Kidney epithelial cell (primary cell): Measurements from ENCODE around the gene FGF21. TPM values are rescaled to one million over a fixed set of nuclear protein-coding genes. Genes with fewer than 3 reads are reported as not detected.

ENCODE experiments used
- DNase-seq: peaks from one replicate; pipeline ENCODE4 v3.0.0-alpha.2; 2010; ENCODE audit warnings: low read depth
- H3K27me3 ChIP-seq: 2 replicates; pipeline ENCODE4 v1.6.0; 2011; ENCODE audit warnings: low read length; ENCODE audit not compliant: control insufficient read depth, insufficient read depth
- H3K36me3 ChIP-seq: 2 replicates; pipeline ENCODE4 v1.5.1; 2011; ENCODE audit warnings: low read length; ENCODE audit not compliant: control insufficient read depth, insufficient read depth
- H3K4me3 ChIP-seq: 2 replicates; pipeline ENCODE4 v1.5.1; 2011; ENCODE audit warnings: low read depth, mild to moderate bottlenecking, control low read depth, low read length
- CTCF ChIP-seq: IDR thresholded peaks from 2 replicates; pipeline ENCODE4 v1.5.1; 2011; ENCODE audit warnings: mild to moderate bottlenecking, moderate library complexity, low read length, control low read depth, inconsistent platforms; ENCODE audit not compliant: insufficient read depth, poor library complexity, severe bottlenecking
- total RNA-seq: library from RNA; depleted of rRNA; stranded (reverse); fragments of >200 nt; gene quantifications from 2 replicates; pipeline ENCODE4 v1.2.3, GENCODE V29; 2015

FGF21 gene
- total RNA-seq, 1 donor from 2014 or later: 0.13 TPM

- Histone ChIP-seq H3K36me3 (no peaks in the 10 kb centered on the region), H3K27me3 (no peaks in the 10 kb centered on the region), H3K4me3 (no peak overlapping the region)
- TF ChIP-seq CTCF: no peak
- DNase-seq: no peak
These were observed 28.8 kb upstream of the FGF21 start for GRCh38 chr19:48726556-48726955.

- no peaks in the 10 kb centered on the region for H3K36me3 ChIP-seq
These were observed 26.2 kb upstream of the FGF21 start for GRCh38 chr19:48728911-48729664.

GRCh38 chr19:48731452-48731851 lies 23.9 kb upstream of the FGF21 start:
- DNase-seq: no peak
- no peak overlapping the region for H3K4me3 ChIP-seq
- no peak for TF ChIP-seq CTCF

More at GRCh38 chr19:48728911-48729664, 26.2 kb upstream of the FGF21 start:
- H3K27me3 ChIP-seq: no peaks in the 10 kb centered on the region
- TF ChIP-seq CTCF: no peak
- no peak overlapping the region for H3K4me3 ChIP-seq
- no peak for DNase-seq

GRCh38 chr19:48734625-48735024 lies 20.7 kb upstream of the FGF21 start:
- peaks cover 5% of the 10 kb centered on the region for H3K27me3 ChIP-seq
- H3K4me3 ChIP-seq: no peak overlapping the region
- no peaks in the 10 kb centered on the region for H3K36me3 ChIP-seq
- no peak for DNase-seq
- no peak for TF ChIP-seq CTCF

More at GRCh38 chr19:48731452-48731851, 23.9 kb upstream of the FGF21 start:
- Histone ChIP-seq H3K27me3 (no peaks in the 10 kb centered on the region), H3K36me3 (no peaks in the 10 kb centered on the region)

- H3K4me3 ChIP-seq: peak overlapping the region; percentile 29
- DNase-seq: no peak
- no peaks in the 10 kb centered on the region for H3K36me3 ChIP-seq
- TF ChIP-seq CTCF: no peak
- peaks cover 10% of the 10 kb centered on the region for H3K27me3 ChIP-seq
These were observed 20.2 kb upstream of the FGF21 start for GRCh38 chr19:48735031-48735615.
